A673 (cell line): ENCODE measurements around the gene IGFBP5. TPM values are rescaled to one million over a fixed set of nuclear protein-coding genes. Genes with fewer than 3 reads are reported as not detected.

ENCODE experiments used
- BruUV-seq: library from RNA; stranded (reverse); fragments of 400-500 nt; replicated peaks from 2 replicates; lab custom pipeline; 2021; lab: Mats Ljungman, UMichigan
- CTCF ChIA-PET: fragments of 300-600 bp; sonication (Branson Sonifier 250); formaldehyde crosslinking; loops from one replicate; lab custom pipeline; 2022; ENCODE audit warnings: antibody characterized with exemption; lab: Charles Lee
- POLR2A ChIA-PET: fragments of 300-600 bp; sonication (Branson Sonifier 250); formaldehyde crosslinking; loops from one replicate; lab custom pipeline; 2022; ENCODE audit warnings: antibody characterized with exemption; ENCODE audit not compliant: low non-redundant PET; lab: Charles Lee
- DNase-seq: peaks from one replicate; pipeline ENCODE4 v3.0.0-alpha.2; 2015; ENCODE audit warnings: low spot score
- H3K27ac ChIP-seq: fragments of 200-600 bp; sonication (generic); 2 replicates; pipeline ENCODE4 v1.5.1; 2016; ENCODE audit warnings: mixed run types, low read depth, mild to moderate bottlenecking, mixed read lengths, antibody characterized with exemption, low read length; ENCODE audit not compliant: poor library complexity, severe bottlenecking
- H3K27me3 ChIP-seq: fragments of 200-600 bp; sonication (generic); replicated peaks from 2 replicates; pipeline ENCODE4 v1.6.1; 2017; ENCODE audit warnings: mixed run types, low read depth, mild to moderate bottlenecking, mixed read lengths, antibody characterized with exemption, low read length; ENCODE audit not compliant: insufficient read depth, poor library complexity
- H3K36me3 ChIP-seq: fragments of 200-600 bp; sonication (generic); 2 replicates; pipeline ENCODE4 v1.6.1; 2016; ENCODE audit warnings: mixed run types, mild to moderate bottlenecking, mixed read lengths, antibody characterized with exemption, low read length; ENCODE audit not compliant: insufficient read depth, poor library complexity, severe bottlenecking
- H3K4me1 ChIP-seq: fragments of 200-600 bp; sonication (generic); 2 replicates; pipeline ENCODE4 v1.6.1; 2017; ENCODE audit warnings: mixed run types, mild to moderate bottlenecking, mixed read lengths, antibody characterized with exemption, low read length; ENCODE audit not compliant: insufficient read depth, poor library complexity, severe bottlenecking
- H3K4me3 ChIP-seq: fragments of 200-600 bp; sonication (generic); 2 replicates; pipeline ENCODE4 v1.5.1; 2016; ENCODE audit warnings: low read depth, mixed run types, mild to moderate bottlenecking, mixed read lengths, low read length; ENCODE audit not compliant: poor library complexity, severe bottlenecking
- H3K9me3 ChIP-seq: fragments of 200-600 bp; sonication (generic); 2 replicates; pipeline ENCODE4 v1.6.1; 2016; ENCODE audit warnings: mixed run types, low read depth, mild to moderate bottlenecking, mixed read lengths, antibody characterized with exemption, low read length; ENCODE audit not compliant: poor library complexity, severe bottlenecking
- CTCF ChIP-seq: fragments of 300-800, 200-600 bp; sonication (generic); conservative IDR thresholded peaks from 2 replicates; pipeline ENCODE4 v1.5.1; 2017; ENCODE audit warnings: low read depth, mild to moderate bottlenecking, antibody characterized with exemption, low read length, moderate library complexity, mixed read lengths
- EZH2 ChIP-seq: fragments of 200-600 bp; sonication (generic); IDR thresholded peaks from 2 replicates; pipeline ENCODE4 v1.6.1; 2017; ENCODE audit warnings: borderline replicate concordance, low read depth, mild to moderate bottlenecking, mixed read lengths, antibody characterized with exemption, low read length; ENCODE audit not compliant: poor library complexity, severe bottlenecking
- intact Hi-C: fragments of 100-400 bp; cut with micrococcal nuclease; formaldehyde crosslinking; loops from one replicate; pipeline ENCODE4 v1.10.0; 2022; ENCODE audit not compliant: unreplicated experiment
- total RNA-seq: library from RNA; stranded (reverse); gene quantifications from 2 replicates; pipeline ENCODE4 v1.2.3, GENCODE V29; 2021

The IGFBP5 gene
- total RNA-seq, 1 experiment from 2014 or later: 5.4 TPM

GRCh38 chr2:216737676-216738075 lies 42.3 kb upstream of the IGFBP5 start:
- H3K36me3 ChIP-seq: no peaks in the 10 kb centered on the region
- POLR2A ChIA-PET: no interaction called here
- no peak overlapping the region for H3K27ac ChIP-seq
- H3K4me3 ChIP-seq: no peak overlapping the region
- H3K4me1 ChIP-seq: no peaks in the 10 kb centered on the region
- intact Hi-C loops: no loop called here
- BruUV-seq: no TSS peak
- CTCF ChIA-PET: no interaction called here
- no peak for DNase-seq
- H3K9me3 ChIP-seq: no peaks in the 10 kb centered on the region
- no peak for TF ChIP-seq EZH2
- TF ChIP-seq CTCF: no peak
- peaks cover 7% of the 10 kb centered on the region for H3K27me3 ChIP-seq

GRCh38 chr2:216736326-216736725 lies 41.0 kb upstream of the IGFBP5 start:
- no peak for DNase-seq
- H3K36me3 ChIP-seq: no peaks in the 10 kb centered on the region
- no peaks in the 10 kb centered on the region for H3K9me3 ChIP-seq
- no peak overlapping the region for H3K27ac ChIP-seq
- ChIA-PET POLR2A (no interaction called here), CTCF (no interaction called here)
- no peak overlapping the region for H3K4me3 ChIP-seq
- intact Hi-C loops: no loop called here
- no peak for TF ChIP-seq EZH2
- TF ChIP-seq CTCF: no peak
- no TSS peak for BruUV-seq
- peaks cover 1% of the 10 kb centered on the region for H3K27me3 ChIP-seq
- H3K4me1 ChIP-seq: no peaks in the 10 kb centered on the region

DNA sequence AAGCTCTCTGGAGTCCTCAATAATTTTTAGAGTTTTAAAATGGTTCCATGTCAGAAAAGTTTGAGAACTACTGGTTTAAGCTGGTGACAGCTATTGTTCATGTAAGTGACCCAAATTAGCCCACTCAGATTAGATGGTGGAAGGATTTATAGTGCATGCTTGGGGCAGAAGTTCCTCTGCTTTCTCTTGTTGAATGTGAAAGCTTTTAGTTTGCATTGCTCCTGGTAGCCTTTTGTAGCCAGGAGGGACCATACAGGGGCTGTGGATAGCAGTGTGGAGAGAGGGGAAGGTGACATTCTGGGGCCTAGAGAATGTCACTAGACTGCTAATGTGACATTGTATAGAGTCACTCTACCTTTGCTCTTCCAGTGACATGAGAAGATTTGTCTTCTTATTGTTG lies 40.3 kb upstream of the IGFBP5 start:
- BruUV-seq: no TSS peak
- no peak for DNase-seq
- no peaks in the 10 kb centered on the region for H3K9me3 ChIP-seq
- intact Hi-C loops: no loop called here
- no peak overlapping the region for H3K27ac ChIP-seq
- ChIA-PET POLR2A (no interaction called here), CTCF (no interaction called here)
- H3K4me3 ChIP-seq: no peak overlapping the region
- no peaks in the 10 kb centered on the region for H3K27me3 ChIP-seq
- TF ChIP-seq CTCF (no peak), EZH2 (no peak)
- H3K36me3 ChIP-seq: no peaks in the 10 kb centered on the region
- no peaks in the 10 kb centered on the region for H3K4me1 ChIP-seq
